ENCODE results near the gene UCK2. TPM values are rescaled to one million over a fixed set of nuclear protein-coding genes. Genes with fewer than 3 reads are reported as not detected.
A peak's percentile ranks its signal among the peaks of the same experiment; 100 is the strongest.

UCK2 gene
- total and polyA plus RNA-seq, 10 of the 15 experiments (the other 5 are each of a cell fraction or from before 2014, with no cell fraction given) = 55.3 to 106 (median 84.9) TPM

- in situ Hi-C loops (cut with MboI) (no loop called here), intact Hi-C loops (cut with micrococcal nuclease; ENCODE audit: unreplicated experiment) (loop anchor here (2.0 kb wide), 1 partner anchor 28 kb away; no protein-coding TSS in a partner anchor)
- 0 out of 2 replicates have a peak, but pooled peaks have one; percentile 0 for TF ChIP-seq IKZF1 (conservative IDR thresholded peaks at IDR 0.05)
- no peak for TF ChIP-seq MTA3 (IDR thresholded peaks at IDR 0.05; ENCODE audit: borderline replicate concordance, low read length)
- peaks cover 82% of the 10 kb centered on the region for H3K79me2 ChIP-seq (ENCODE audit: control insufficient read depth, insufficient read depth, low read length)
- H3K9me3 ChIP-seq (replicated peaks; ENCODE audit: control insufficient read depth, insufficient read depth, low read length) = no peaks in the 10 kb centered on the region
- no peak for DNase-seq (ENCODE audit: low read depth, low spot score)
- ChIA-PET SMC1A (ENCODE audit: uncharacterized antibody, unreplicated experiment) (interaction anchor here (0.5 to 17.9 kb wide), 12 partner anchors 10 to 668 kb away, joined by 3 to 212 read pairs (median 7); partner anchors contain the start of gene TMCO1), CTCF (interaction anchor here (1.0 to 9.7 kb wide), 5 partner anchors 9 to 88 kb away, joined by 3 to 62 read pairs (median 5); partner anchors contain the start of genes TMCO1 and UCK2), RAD21 (ENCODE audit: unreplicated experiment) (interaction anchor here (0.6 to 3.8 kb wide), 16 partner anchors 9 to 264 kb away, joined by 3 to 31 read pairs (median 6); partner anchors contain the start of genes TMCO1 and UCK2), POLR2A (interaction anchor here (0.6 to 3.4 kb wide), 13 partner anchors 9 to 226 kb away, joined by 3 to 20 read pairs (median 7); partner anchors contain the start of gene MGST3)
- H3K9ac ChIP-seq (ENCODE audit: control insufficient read depth, insufficient read depth, low read length) = no peak overlapping the region
- 92% methylated on average over 3 of the region's 3 CpGs for WGBS (ENCODE audit: insufficient coverage, insufficient replicate concordance, low lambda C conversion rate, missing lambda C conversion rate)
- FAIRE-seq = no peak
- peaks cover 28% of the 10 kb centered on the region for H3K4me1 ChIP-seq (ENCODE audit: control insufficient read depth, insufficient read depth, low read length)
- BruUV-seq (replicated peaks) = no TSS peak
- H3K27ac ChIP-seq (ENCODE audit: control insufficient read depth, insufficient read depth) = peak overlapping the region; percentile 38; the same call in 1 of the 2 replicates
- H3K27me3 ChIP-seq (replicated peaks in 1 of 2; ENCODE audit: control insufficient read depth in 2 of 2, insufficient read depth in 2 of 2, low read length in 1 of 2) = no peaks in the 10 kb centered on the region
- no peak overlapping the region for H3K4me3 ChIP-seq
- H3K4me2 ChIP-seq (ENCODE audit: control insufficient read depth, insufficient read depth) = no peak overlapping the region
- no peaks in the 10 kb centered on the region for H4K20me1 ChIP-seq (ENCODE audit: control insufficient read depth, insufficient read depth)
- H3K36me3 ChIP-seq (ENCODE audit: control insufficient read depth in 2 of 2, insufficient read depth in 2 of 2, low read length in 1 of 2) = peaks cover 0 to 5% of the 10 kb centered on the region in 2 experiments; a peak in 2 of 4 replicates
- no peak for ATAC-seq
- H2AFZ ChIP-seq (ENCODE audit: control insufficient read depth, low read depth, low read length) = no peak overlapping the region
Measured at GRCh38 chr1:165856606-165857005, 29.2 kb downstream of the UCK2 start.

- POLR2A ChIA-PET = interaction anchor here (0.7 to 3.4 kb wide), 8 partner anchors 10 to 226 kb away, joined by 3 to 20 read pairs (median 7); partner anchors contain the start of gene MGST3
- ATAC-seq = peak; percentile 90
- TF ChIP-seq CHD2 (IDR thresholded peaks at IDR 0.05; ENCODE audit: borderline replicate concordance, low read depth, low read length) (no peak), ZBTB11 (CRISPR knock-in tag; IDR thresholded peaks at IDR 0.05) (no peak), ATF2 (IDR thresholded peaks at IDR 0.05; ENCODE audit: low read length) (no peak), DPF2 (IDR thresholded peaks at IDR 0.05) (peak; percentile 55), ASH2L (IDR thresholded peaks at IDR 0.05; ENCODE audit: borderline replicate concordance, low read depth) (no peak), TARDBP (IDR thresholded peaks at IDR 0.05; ENCODE audit: borderline replicate concordance) (no peak), HDAC2 (IDR thresholded peaks at IDR 0.05) (no peak), ZBED1 (IDR thresholded peaks at IDR 0.05; ENCODE audit: borderline replicate concordance) (no peak)
Measured at GRCh38 chr1:165857046-165857801, 29.8 kb downstream of the UCK2 start.

More at GRCh38 chr1:165857046-165857801, 29.8 kb downstream of the UCK2 start:
- H3K79me2 ChIP-seq (ENCODE audit: control insufficient read depth, insufficient read depth, low read length) = peaks cover 83% of the 10 kb centered on the region
- intact Hi-C loops (cut with micrococcal nuclease; ENCODE audit: unreplicated experiment) (loop anchor here (2.0 kb wide), 1 partner anchor 28 kb away; no protein-coding TSS in a partner anchor), in situ Hi-C loops (cut with MboI) (no loop called here)
- no TSS peak for BruUV-seq (replicated peaks)
- no peaks in the 10 kb centered on the region for H3K27me3 ChIP-seq (replicated peaks in 1 of 2; ENCODE audit: control insufficient read depth in 2 of 2, insufficient read depth in 2 of 2, low read length in 1 of 2)
- H3K4me2 ChIP-seq (ENCODE audit: control insufficient read depth, insufficient read depth) = no peak overlapping the region
- peak overlapping the region; percentile 38; the same call in 1 of the 2 replicates for H3K27ac ChIP-seq (ENCODE audit: control insufficient read depth, insufficient read depth)
- ChIA-PET SMC1A (ENCODE audit: uncharacterized antibody, unreplicated experiment) (interaction anchor here (1.4 to 17.9 kb wide), 8 partner anchors 11 to 88 kb away, joined by 5 to 212 read pairs (median 12); partner anchors contain the start of gene TMCO1), RAD21 (ENCODE audit: unreplicated experiment) (interaction anchor here (0.6 to 3.8 kb wide), 10 partner anchors 9 to 159 kb away, joined by 3 to 31 read pairs (median 8); partner anchors contain the start of genes ALDH9A1 and UCK2), CTCF (interaction anchor here (0.8 to 9.7 kb wide), 5 partner anchors 10 to 29 kb away, joined by 3 to 62 read pairs (median 5); partner anchors contain the start of gene UCK2)
- peaks cover 0 to 5% of the 10 kb centered on the region in 2 experiments; a peak in 2 of 4 replicates for H3K36me3 ChIP-seq (ENCODE audit: control insufficient read depth in 2 of 2, insufficient read depth in 2 of 2, low read length in 1 of 2)
- 88% methylated on average over 8 of the region's 8 CpGs for WGBS (ENCODE audit: insufficient coverage, insufficient replicate concordance, low lambda C conversion rate, missing lambda C conversion rate)
- FAIRE-seq = no peak
- H3K9ac ChIP-seq (ENCODE audit: control insufficient read depth, insufficient read depth, low read length) = no peak overlapping the region
- H3K4me1 ChIP-seq (ENCODE audit: control insufficient read depth, insufficient read depth, low read length) = peaks cover 32% of the 10 kb centered on the region
- H2AFZ ChIP-seq (ENCODE audit: control insufficient read depth, low read depth, low read length) = no peak overlapping the region
- H3K9me3 ChIP-seq (replicated peaks; ENCODE audit: control insufficient read depth, insufficient read depth, low read length) = no peaks in the 10 kb centered on the region
- H3K4me3 ChIP-seq = no peak overlapping the region
- no peak for DNase-seq (ENCODE audit: low read depth, low spot score)
- no peaks in the 10 kb centered on the region for H4K20me1 ChIP-seq (ENCODE audit: control insufficient read depth, insufficient read depth)
